IMR-90 (cell line): ENCODE measurements around the gene ACVR1. TPM values are rescaled to one million over a fixed set of nuclear protein-coding genes. Genes with fewer than 3 reads are reported as not detected.

ENCODE experiments used
- ATAC-seq: fragments of 200-7000 bp; cut with Tn5 transposase; 2 replicates; pipeline ENCODE4 v1.9.1; 2020; ENCODE audit warnings: low read depth, mild to moderate bottlenecking, moderate library complexity
- BruUV-seq: library from RNA; stranded (reverse); fragments of 400-500 nt; replicated peaks from 2 replicates; lab custom pipeline; 2021; lab: Mats Ljungman, UMichigan
- CTCF ChIA-PET: fragments of 300-600 bp; formaldehyde crosslinking; extraction: SDS; loops from one replicate; lab custom pipeline; 2021; ENCODE audit warnings: antibody characterized with exemption; lab: Yijun Ruan, JAX
- POLR2A ChIA-PET: fragments of 300-600 bp; sonication (Branson Sonifier 250); formaldehyde crosslinking; loops from one replicate; lab custom pipeline; 2022; ENCODE audit warnings: antibody characterized with exemption; ENCODE audit not compliant: unreplicated experiment; lab: Charles Lee
- DNase-seq: peaks from one replicate; pipeline ENCODE4 v3.0.0; 2013
- H2AFZ ChIP-seq: replicated peaks from 2 replicates; pipeline ENCODE3; 2013; ENCODE audit warnings: low read length, mild to moderate bottlenecking; ENCODE audit not compliant: poor library complexity
- H2AK5ac ChIP-seq: 2 replicates; pipeline ENCODE4 v1.6.1; 2013; ENCODE audit warnings: low read depth, low read length, inconsistent platforms
- H2AK9ac ChIP-seq: replicated peaks from 2 replicates; pipeline ENCODE3; 2013; ENCODE audit warnings: mild to moderate bottlenecking, low read depth, low read length, moderate library complexity; ENCODE audit not compliant: poor library complexity
- H2BK120ac ChIP-seq: 2 replicates; pipeline ENCODE4 v1.6.1; 2013; ENCODE audit warnings: low read depth, low read length, inconsistent platforms
- H2BK15ac ChIP-seq: 3 replicates; pipeline ENCODE4 v1.6.1; 2013; ENCODE audit warnings: low read depth, low read length, inconsistent platforms
- H2BK20ac ChIP-seq: 2 replicates; pipeline ENCODE4 v1.6.1; 2013; ENCODE audit warnings: low read depth, mild to moderate bottlenecking, inconsistent platforms, low read length, moderate library complexity
- H2BK5ac ChIP-seq: 2 replicates; pipeline ENCODE4 v1.6.1; 2013; ENCODE audit warnings: mild to moderate bottlenecking, low read depth, low read length, inconsistent platforms; ENCODE audit not compliant: poor library complexity, severe bottlenecking
- H3K14ac ChIP-seq: replicated peaks from 2 replicates; pipeline ENCODE4 v1.6.1; 2013; ENCODE audit warnings: low read depth, low read length, inconsistent platforms
- H3K18ac ChIP-seq: 2 replicates; pipeline ENCODE4 v1.6.1; 2013; ENCODE audit warnings: low read depth, low read length, control low read depth
- H3K23ac ChIP-seq: 2 replicates; pipeline ENCODE4 v1.6.1; 2013; ENCODE audit warnings: low read depth, low read length, inconsistent platforms
- H3K27ac ChIP-seq: 2 replicates; pipeline ENCODE4 v1.5.1; 2013; ENCODE audit warnings: mild to moderate bottlenecking, control low read depth, low read length; ENCODE audit not compliant: insufficient read depth
- H3K27me3 ChIP-seq: 2 replicates; pipeline ENCODE4 v1.6.1; 2013; ENCODE audit warnings: low read length; ENCODE audit not compliant: control insufficient read depth, insufficient read depth
- H3K36me3 ChIP-seq: 2 replicates; pipeline ENCODE4 v1.6.1; 2013; ENCODE audit warnings: low read length, mixed read lengths; ENCODE audit not compliant: control insufficient read depth, insufficient read depth
- H3K4ac ChIP-seq: 2 replicates; pipeline ENCODE4 v1.6.1; 2013; ENCODE audit warnings: low read depth, low read length, inconsistent platforms
- H3K4me1 ChIP-seq: 2 replicates; pipeline ENCODE4 v1.6.1; 2013; ENCODE audit warnings: low read length, mixed read lengths; ENCODE audit not compliant: control insufficient read depth, insufficient read depth
- H3K4me2 ChIP-seq: 2 replicates; pipeline ENCODE4 v1.6.1; 2013; ENCODE audit warnings: low read depth, mild to moderate bottlenecking, control low read depth, low read length, moderate library complexity
- H3K4me3 ChIP-seq: 2 replicates; pipeline ENCODE4 v1.5.1; 2013; ENCODE audit warnings: low read depth, mild to moderate bottlenecking, control low read depth, low read length, moderate library complexity; ENCODE audit not compliant: insufficient read depth
- H3K56ac ChIP-seq: 2 replicates; pipeline ENCODE4 v1.6.1; 2013; ENCODE audit warnings: low read length, inconsistent platforms; ENCODE audit not compliant: insufficient read depth; ENCODE audit errors: extremely low read depth
- H3K79me1 ChIP-seq, 2 experiments: 2 replicates each; pipeline ENCODE4 v1.6.1; 2013; ENCODE audit warnings: low read length in 2 of 2, inconsistent platforms in 1 of 2, low read depth in 1 of 2
- H3K9ac ChIP-seq: 2 replicates; pipeline ENCODE4 v1.6.1; 2013; ENCODE audit warnings: low read depth, low read length, control low read depth
- H3K9me1 ChIP-seq: 2 replicates; pipeline ENCODE4 v1.6.1; 2013; ENCODE audit warnings: low read length, inconsistent platforms; ENCODE audit not compliant: insufficient read depth
- H3K9me3 ChIP-seq: 2 replicates; pipeline ENCODE4 v1.6.1; 2013; ENCODE audit warnings: low read length; ENCODE audit not compliant: control insufficient read depth, insufficient read depth
- H4K20me1 ChIP-seq: 2 replicates; pipeline ENCODE4 v1.6.1; 2013; ENCODE audit warnings: low read length, inconsistent platforms; ENCODE audit not compliant: insufficient read depth
- H4K5ac ChIP-seq: 2 replicates; pipeline ENCODE4 v1.6.1; 2013; ENCODE audit warnings: mild to moderate bottlenecking, low read depth, low read length, control low read depth
- H4K8ac ChIP-seq, 2 experiments: 2 replicates each; pipeline ENCODE4 v1.6.1; 2013; ENCODE audit warnings: low read depth in 2 of 2, low read length in 2 of 2, control low read depth in 1 of 2, inconsistent platforms in 1 of 2
- H4K91ac ChIP-seq: 2 replicates; pipeline ENCODE4 v1.6.1; 2013; ENCODE audit warnings: low read depth, low read length, inconsistent platforms; ENCODE audit not compliant: insufficient read depth
- BHLHE40 ChIP-seq: fragments of 150-350 bp; IDR thresholded peaks from 2 replicates; pipeline ENCODE4 v1.6.1; 2016; ENCODE audit warnings: mild to moderate bottlenecking, low read depth, low read length
- CEBPB ChIP-seq: IDR thresholded peaks from 2 replicates; pipeline ENCODE4 v1.6.1; 2012; ENCODE audit warnings: low read depth, low read length, improper control_type of control experiment
- CHD1 ChIP-seq: IDR thresholded peaks from 2 replicates; pipeline ENCODE4 v1.6.1; 2012; ENCODE audit warnings: low read depth, low read length, improper control_type of control experiment
- FOS ChIP-seq: fragments of 150-350 bp; IDR thresholded peaks from 2 replicates; pipeline ENCODE4 v1.6.1; 2016; ENCODE audit warnings: low read depth, low read length
- MAFK ChIP-seq: IDR thresholded peaks from 2 replicates; pipeline ENCODE4 v1.6.1; 2012; ENCODE audit warnings: low read depth, low read length, improper control_type of control experiment
- MXI1 ChIP-seq: IDR thresholded peaks from 2 replicates; pipeline ENCODE4 v1.6.1; 2012; ENCODE audit warnings: low read depth, mild to moderate bottlenecking, low read length, moderate library complexity, borderline replicate concordance
- POLR2A ChIP-seq: IDR thresholded peaks from 2 replicates; pipeline ENCODE4 v1.6.1; 2012; ENCODE audit warnings: mild to moderate bottlenecking, low read depth, low read length
- RAD21 ChIP-seq: IDR thresholded peaks from 2 replicates; pipeline ENCODE4 v1.6.1; 2012; ENCODE audit warnings: low read length, improper control_type of control experiment
- RCOR1 ChIP-seq: IDR thresholded peaks from 2 replicates; pipeline ENCODE4 v1.6.1; 2012; ENCODE audit warnings: mild to moderate bottlenecking, low read length, improper control_type of control experiment; ENCODE audit not compliant: insufficient replicate concordance
- RFX5 ChIP-seq: IDR thresholded peaks from 2 replicates; pipeline ENCODE4 v1.8.0; 2012; ENCODE audit warnings: low read depth, mild to moderate bottlenecking, low read length, moderate library complexity
- SMC3 ChIP-seq: fragments of 150-350 bp; IDR thresholded peaks from 2 replicates; pipeline ENCODE4 v1.6.1; 2016; ENCODE audit warnings: low read depth, mild to moderate bottlenecking, antibody characterized with exemption, low read length, moderate library complexity
- WGBS, 2 experiments: methylation state at CpG; one replicate each; pipeline versions ENCODE4 v1.1.5 to v1.1.7; 2013; ENCODE audit warnings: missing lambda C conversion rate in 2 of 2; ENCODE audit not compliant: insufficient read length in 1 of 2; ENCODE audit errors: extremely low coverage in 2 of 2; 5-methylcytosine and 5-hydroxymethylcytosine counted together
- dilution Hi-C: fragments of 300-500 bp; cut with HindIII; formaldehyde crosslinking; loops from one replicate; pipeline ENCODE4 v1.14.3; 2018; ENCODE audit warnings: low sequenced_read_pairs; ENCODE audit not compliant: unreplicated experiment
- in situ Hi-C: fragments of 300-500 bp; cut with MboI; formaldehyde crosslinking; loops from 3 replicates; pipeline ENCODE4 v1.14.3; 2019; ENCODE audit warnings: low sequenced_read_pairs, inconsistent platforms, mixed read lengths
- intact Hi-C: fragments of 100-400 bp; cut with micrococcal nuclease; formaldehyde crosslinking; loops from 2 replicates; pipeline ENCODE4 v1.10.0; 2022
- polyA plus RNA-seq, 3 experiments: library from polyadenylated mRNA; depleted of rRNA; stranded (reverse); fragments of >200 nt; gene quantifications; 2 replicates each; pipeline ENCODE4 v1.2.3, GENCODE V29; 2012; ENCODE audit warnings: low replicate concordance in 1 of 3
- total RNA-seq: library from RNA; depleted of rRNA; stranded (reverse); fragments of >200 nt; gene quantifications from 2 replicates; pipeline ENCODE4 v1.2.3, GENCODE V29; 2012
- TF ChIP-seq, protein P1 (sequence below): conservative IDR thresholded peaks from 2 replicates; pipeline ENCODE4 v1.5.1; 2012; ENCODE audit warnings: mild to moderate bottlenecking, low read depth, low read length, improper control_type of control experiment
- TF ChIP-seq, protein P2 (sequence below): fragments of 150-350 bp; IDR thresholded peaks from 2 replicates; pipeline ENCODE4 v1.6.1; 2016; ENCODE audit warnings: low read depth, mild to moderate bottlenecking, low read length, moderate library complexity, borderline replicate concordance
- TF ChIP-seq, protein P3 (sequence below): fragments of 150-350 bp; IDR thresholded peaks from 2 replicates; pipeline ENCODE4 v1.6.1; 2017; ENCODE audit warnings: mild to moderate bottlenecking, antibody characterized with exemption, low read length, low read depth

The ACVR1 gene
- total and polyA plus RNA-seq, 2 of the 4 experiments (the other 2 are of a cell fraction) = 21.1 to 40.8 TPM

DNA sequence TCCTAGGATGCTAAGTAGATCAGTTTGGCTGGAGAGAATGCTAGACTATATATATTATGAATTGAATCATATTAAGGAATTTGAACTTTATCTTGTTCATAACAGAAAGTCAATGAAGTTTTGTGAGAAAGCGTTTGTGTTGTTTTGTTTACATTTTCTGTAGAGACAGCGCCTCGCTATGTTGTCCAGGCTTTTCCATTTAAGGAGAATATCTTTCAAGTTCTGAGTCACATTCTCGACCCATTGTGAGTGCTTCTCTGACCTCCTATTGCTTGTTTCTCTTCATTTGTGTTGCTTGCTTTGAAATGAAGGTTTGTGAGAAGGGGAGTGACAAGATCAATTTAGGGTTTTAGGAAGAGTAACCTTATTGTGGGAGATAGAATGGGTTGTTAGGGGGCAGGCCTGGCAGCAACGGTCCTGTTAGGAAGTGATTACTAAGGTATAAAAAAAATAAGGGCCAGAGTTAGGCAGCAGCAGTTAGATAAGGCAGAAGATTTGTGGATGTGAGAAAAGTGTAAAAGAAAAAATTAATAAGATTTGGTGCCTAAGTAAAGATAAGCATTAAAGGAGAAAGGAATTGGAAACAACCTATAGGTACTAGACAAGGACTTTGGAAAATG is 47.6 kb upstream of the ACVR1 start:
- Histone ChIP-seq H3K9ac (no peak overlapping the region), H3K27me3 (peaks cover 3% of the 10 kb centered on the region), H3K27ac (no peak overlapping the region), H4K91ac (no peak overlapping the region), H3K4me1 (no peaks in the 10 kb centered on the region), H2AK5ac (no peak overlapping the region), H2BK120ac (no peak overlapping the region), H2BK15ac (no peak overlapping the region), H3K79me1 (no peaks in the 10 kb centered on the region), H3K18ac (no peak overlapping the region), H3K9me3 (no peaks in the 10 kb centered on the region), H4K8ac (no peak overlapping the region), H3K4me2 (no peak overlapping the region), H2BK20ac (no peak overlapping the region), H3K9me1 (no peaks in the 10 kb centered on the region), H3K23ac (no peak overlapping the region), H3K4me3 (no peak overlapping the region), H2AFZ (no peak overlapping the region), H3K56ac (no peak overlapping the region), H3K36me3 (no peaks in the 10 kb centered on the region), H2BK5ac (no peak overlapping the region), H3K14ac (no peak overlapping the region), H4K20me1 (no peaks in the 10 kb centered on the region), H2AK9ac (no peak overlapping the region), H3K4ac (no peak overlapping the region), H4K5ac (no peak overlapping the region)
- 40% methylated on average over 2 of the region's 5 CpGs; no CpG with 5 or more reads in 1 of the 2 experiments for WGBS, 2 experiments
- ChIA-PET POLR2A (no interaction called here), CTCF (no interaction called here)
- no TSS peak for BruUV-seq
- dilution Hi-C loops (no loop called here), intact Hi-C loops (no loop called here), in situ Hi-C loops (no loop called here)
- no peak for ATAC-seq
- DNase-seq = no peak
- TF ChIP-seq FOS = no peak
- TF ChIP-seq, protein P1, sequence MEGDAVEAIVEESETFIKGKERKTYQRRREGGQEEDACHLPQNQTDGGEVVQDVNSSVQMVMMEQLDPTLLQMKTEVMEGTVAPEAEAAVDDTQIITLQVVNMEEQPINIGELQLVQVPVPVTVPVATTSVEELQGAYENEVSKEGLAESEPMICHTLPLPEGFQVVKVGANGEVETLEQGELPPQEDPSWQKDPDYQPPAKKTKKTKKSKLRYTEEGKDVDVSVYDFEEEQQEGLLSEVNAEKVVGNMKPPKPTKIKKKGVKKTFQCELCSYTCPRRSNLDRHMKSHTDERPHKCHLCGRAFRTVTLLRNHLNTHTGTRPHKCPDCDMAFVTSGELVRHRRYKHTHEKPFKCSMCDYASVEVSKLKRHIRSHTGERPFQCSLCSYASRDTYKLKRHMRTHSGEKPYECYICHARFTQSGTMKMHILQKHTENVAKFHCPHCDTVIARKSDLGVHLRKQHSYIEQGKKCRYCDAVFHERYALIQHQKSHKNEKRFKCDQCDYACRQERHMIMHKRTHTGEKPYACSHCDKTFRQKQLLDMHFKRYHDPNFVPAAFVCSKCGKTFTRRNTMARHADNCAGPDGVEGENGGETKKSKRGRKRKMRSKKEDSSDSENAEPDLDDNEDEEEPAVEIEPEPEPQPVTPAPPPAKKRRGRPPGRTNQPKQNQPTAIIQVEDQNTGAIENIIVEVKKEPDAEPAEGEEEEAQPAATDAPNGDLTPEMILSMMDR = no peak
- no peak for TF ChIP-seq CHD1
- TF ChIP-seq RAD21 = no peak
- TF ChIP-seq POLR2A = no peak
- TF ChIP-seq MAFK = no peak
- TF ChIP-seq, protein P2, sequence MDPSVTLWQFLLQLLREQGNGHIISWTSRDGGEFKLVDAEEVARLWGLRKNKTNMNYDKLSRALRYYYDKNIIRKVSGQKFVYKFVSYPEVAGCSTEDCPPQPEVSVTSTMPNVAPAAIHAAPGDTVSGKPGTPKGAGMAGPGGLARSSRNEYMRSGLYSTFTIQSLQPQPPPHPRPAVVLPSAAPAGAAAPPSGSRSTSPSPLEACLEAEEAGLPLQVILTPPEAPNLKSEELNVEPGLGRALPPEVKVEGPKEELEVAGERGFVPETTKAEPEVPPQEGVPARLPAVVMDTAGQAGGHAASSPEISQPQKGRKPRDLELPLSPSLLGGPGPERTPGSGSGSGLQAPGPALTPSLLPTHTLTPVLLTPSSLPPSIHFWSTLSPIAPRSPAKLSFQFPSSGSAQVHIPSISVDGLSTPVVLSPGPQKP = no peak
- TF ChIP-seq CEBPB = no peak
- TF ChIP-seq RCOR1 = no peak
- no peak for TF ChIP-seq MXI1
- no peak for TF ChIP-seq RFX5
- TF ChIP-seq SMC3 = no peak
- TF ChIP-seq BHLHE40 = no peak
- TF ChIP-seq, protein P3, sequence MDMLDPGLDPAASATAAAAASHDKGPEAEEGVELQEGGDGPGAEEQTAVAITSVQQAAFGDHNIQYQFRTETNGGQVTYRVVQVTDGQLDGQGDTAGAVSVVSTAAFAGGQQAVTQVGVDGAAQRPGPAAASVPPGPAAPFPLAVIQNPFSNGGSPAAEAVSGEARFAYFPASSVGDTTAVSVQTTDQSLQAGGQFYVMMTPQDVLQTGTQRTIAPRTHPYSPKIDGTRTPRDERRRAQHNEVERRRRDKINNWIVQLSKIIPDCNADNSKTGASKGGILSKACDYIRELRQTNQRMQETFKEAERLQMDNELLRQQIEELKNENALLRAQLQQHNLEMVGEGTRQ = no peak
